ENCODE measurements around the gene MTUS2. TPM values are rescaled to one million over a fixed set of nuclear protein-coding genes. Genes with fewer than 3 reads are reported as not detected.

MTUS2 gene
- total RNA-seq, 1 experiment from 2014 or later: 0.35 TPM

GRCh38 chr13:29008296-29008695 lies 188.2 kb downstream of the MTUS2 start:
- no peaks in the 10 kb centered on the region for H3K23me2 ChIP-seq (ENCODE audit: insufficient read length, low read depth, low read length, poor library complexity, severe bottlenecking)
- no peak overlapping the region for H4K5ac ChIP-seq (ENCODE audit: insufficient read length, low read depth, low read length)
- H3K27ac ChIP-seq (ENCODE audit: insufficient read length, low read depth, low read length): no peak overlapping the region
- no peaks in the 10 kb centered on the region for H3K9me3 Mint-ChIP-seq
- no peaks in the 10 kb centered on the region for H3K9me3 ChIP-seq (ENCODE audit: control insufficient read depth, low read depth, low read length)
- no peak overlapping the region for H3K9ac ChIP-seq (ENCODE audit: extremely low read depth, insufficient read length, low read length)
- no peaks in the 10 kb centered on the region for H3K79me1 ChIP-seq (ENCODE audit: insufficient read depth, low read depth, low read length, poor library complexity, severe bottlenecking)
- no peak overlapping the region for H2BK15ac ChIP-seq (ENCODE audit: low read depth, low read length)
- H3K27ac Mint-ChIP-seq: no peak overlapping the region; a peak in 1 of 7 replicates
- no peak overlapping the region for H2BK120ac ChIP-seq (ENCODE audit: low read depth, low read length, poor library complexity, severe bottlenecking)
- no peak overlapping the region for H2BK20ac ChIP-seq (ENCODE audit: low read depth, low read length, poor library complexity, severe bottlenecking)
- no peak for DNase-seq
- TF ChIP-seq CTCF (conservative IDR thresholded peaks at IDR 0.05): no peak
- no peak overlapping the region for H3T11ph ChIP-seq (ENCODE audit: low read length)
- no peaks in the 10 kb centered on the region for H3K27me3 ChIP-seq (ENCODE audit: insufficient read depth, low read length)
- H2AFZ ChIP-seq (ENCODE audit: low read length): no peak overlapping the region
- H3K4me1 Mint-ChIP-seq: peaks cover 17 to 27% of the 10 kb centered on the region in 2 experiments
- no peak overlapping the region for H2AK5ac ChIP-seq (ENCODE audit: insufficient read length, low read length)
- no peak overlapping the region for H4K8ac ChIP-seq (replicated peaks; ENCODE audit: insufficient read length, low read depth, low read length)
- no peaks in the 10 kb centered on the region for H4K20me1 ChIP-seq (ENCODE audit: control insufficient read depth, insufficient read depth, insufficient read length)
- H3K14ac ChIP-seq (ENCODE audit: insufficient read depth, low read length): no peak overlapping the region
- no peak overlapping the region for H2BK12ac ChIP-seq (ENCODE audit: insufficient read length, low read depth, low read length)
- H3K18ac ChIP-seq (ENCODE audit: insufficient read length, low read depth, low read length): no peak overlapping the region
- no peak overlapping the region for H3K23ac ChIP-seq (ENCODE audit: insufficient read length, low read depth, low read length)
- no peak overlapping the region for H3K4me2 ChIP-seq (ENCODE audit: insufficient read depth, insufficient read length, low read length)
- no peak overlapping the region for H2BK5ac ChIP-seq (ENCODE audit: insufficient read length, low read length)
- H4K91ac ChIP-seq (ENCODE audit: insufficient read length, low read depth, low read length): no peak overlapping the region
- no peak overlapping the region for H3K4ac ChIP-seq (ENCODE audit: low read depth, low read length)
- no peaks in the 10 kb centered on the region for H3K4me1 ChIP-seq (ENCODE audit: insufficient read depth, low read length)
- no peaks in the 10 kb centered on the region for H3K79me2 ChIP-seq (ENCODE audit: insufficient read depth, low read length)
- H3K36me3 Mint-ChIP-seq (ENCODE audit: insufficient read depth in 1 of 3, low read depth in 3 of 3): no peaks in the 10 kb centered on the region
- no peaks in the 10 kb centered on the region for H3K27me3 Mint-ChIP-seq (ENCODE audit: low read depth)
- H3K4me3 Mint-ChIP-seq: no peak overlapping the region
- no peak overlapping the region for H3K56ac ChIP-seq (ENCODE audit: insufficient read length, low read depth, low read length)
- no CpG with 5 or more reads among the region's 4 CpGs for WGBS (ENCODE audit: extremely low coverage, insufficient read length, low lambda C conversion rate)

All from H9 (cell line).